H9 (cell line): Measurements from ENCODE around the gene RUNX1. TPM values are rescaled to one million over a fixed set of nuclear protein-coding genes. Genes with fewer than 3 reads are reported as not detected.

Source experiments
- DNase-seq: peaks from one replicate; pipeline ENCODE4 v3.0.0-alpha.2; 2017
- H2AFZ ChIP-seq: one replicate; pipeline ENCODE4 v1.6.1; 2013; ENCODE audit warnings: mild to moderate bottlenecking, low read length, control low read depth, moderate library complexity
- H2AK5ac ChIP-seq: 2 replicates; pipeline ENCODE4 v1.6.1; 2013; ENCODE audit warnings: low read length, control low read depth, mixed read lengths; ENCODE audit not compliant: insufficient read length
- H2BK120ac ChIP-seq: one replicate; pipeline ENCODE4 v1.6.1; 2013; ENCODE audit warnings: low read depth, mild to moderate bottlenecking, low read length, control low read depth, inconsistent platforms; ENCODE audit not compliant: poor library complexity, severe bottlenecking
- H2BK12ac ChIP-seq: 2 replicates; pipeline ENCODE4 v1.6.1; 2013; ENCODE audit warnings: low read length, control low read depth, mixed read lengths, low read depth; ENCODE audit not compliant: insufficient read length
- H2BK15ac ChIP-seq: 2 replicates; pipeline ENCODE4 v1.6.1; 2013; ENCODE audit warnings: low read depth, low read length, control low read depth
- H2BK20ac ChIP-seq: one replicate; pipeline ENCODE4 v1.6.1; 2013; ENCODE audit warnings: low read depth, mild to moderate bottlenecking, low read length, control low read depth, inconsistent platforms; ENCODE audit not compliant: poor library complexity, severe bottlenecking
- H2BK5ac ChIP-seq: 2 replicates; pipeline ENCODE4 v1.6.1; 2013; ENCODE audit warnings: low read length, control low read depth, mixed read lengths; ENCODE audit not compliant: insufficient read length
- H3K14ac ChIP-seq: 2 replicates; pipeline ENCODE4 v1.6.1; 2013; ENCODE audit warnings: low read length, control low read depth; ENCODE audit not compliant: insufficient read depth
- H3K18ac ChIP-seq: 2 replicates; pipeline ENCODE4 v1.6.1; 2013; ENCODE audit warnings: low read depth, mild to moderate bottlenecking, mixed read lengths, low read length, control low read depth; ENCODE audit not compliant: insufficient read length
- H3K23ac ChIP-seq: 2 replicates; pipeline ENCODE4 v1.6.1; 2013; ENCODE audit warnings: low read length, control low read depth, mixed read lengths, low read depth; ENCODE audit not compliant: insufficient read length
- H3K23me2 ChIP-seq: 2 replicates; pipeline ENCODE4 v1.6.1; 2013; ENCODE audit warnings: low read depth, mild to moderate bottlenecking, mixed read lengths, low read length, control low read depth; ENCODE audit not compliant: insufficient read length, poor library complexity, severe bottlenecking
- H3K27ac ChIP-seq: 2 replicates; pipeline ENCODE4 v1.5.1; 2013; ENCODE audit warnings: low read length, control low read depth, mixed read lengths, low read depth; ENCODE audit not compliant: insufficient read length
- H3K27me3 ChIP-seq: 2 replicates; pipeline ENCODE4 v1.6.1; 2013; ENCODE audit warnings: low read length, control low read depth, inconsistent platforms; ENCODE audit not compliant: insufficient read depth
- H3K4ac ChIP-seq: 2 replicates; pipeline ENCODE4 v1.6.1; 2013; ENCODE audit warnings: low read depth, mild to moderate bottlenecking, control low read depth, inconsistent platforms, low read length, moderate library complexity
- H3K4me1 ChIP-seq: 2 replicates; pipeline ENCODE4 v1.6.1; 2013; ENCODE audit warnings: low read length, control low read depth, inconsistent platforms; ENCODE audit not compliant: insufficient read depth
- H3K4me2 ChIP-seq: 2 replicates; pipeline ENCODE4 v1.6.1; 2013; ENCODE audit warnings: low read length, control low read depth, mixed read lengths; ENCODE audit not compliant: insufficient read length, insufficient read depth
- H3K56ac ChIP-seq: 2 replicates; pipeline ENCODE4 v1.6.1; 2013; ENCODE audit warnings: low read depth, mild to moderate bottlenecking, mixed read lengths, low read length, control low read depth; ENCODE audit not compliant: insufficient read length
- H3K79me1 ChIP-seq: 2 replicates; pipeline ENCODE4 v1.6.1; 2013; ENCODE audit warnings: low read depth, mild to moderate bottlenecking, moderate library complexity, low read length, control low read depth, inconsistent platforms; ENCODE audit not compliant: insufficient read depth, poor library complexity, severe bottlenecking
- H3K79me2 ChIP-seq: 2 replicates; pipeline ENCODE4 v1.6.1; 2013; ENCODE audit warnings: low read length, control low read depth, inconsistent platforms; ENCODE audit not compliant: insufficient read depth
- H3K9ac ChIP-seq: 2 replicates; pipeline ENCODE4 v1.6.1; 2013; ENCODE audit warnings: low read length, control low read depth, mixed read lengths; ENCODE audit not compliant: insufficient read length; ENCODE audit errors: extremely low read depth
- H3K9me3 ChIP-seq: one replicate; pipeline ENCODE4 v1.6.1; 2013; ENCODE audit warnings: low read depth, low read length, inconsistent platforms; ENCODE audit not compliant: control insufficient read depth
- H3T11ph ChIP-seq: one replicate; pipeline ENCODE4 v1.6.1; 2013; ENCODE audit warnings: mild to moderate bottlenecking, low read length, control low read depth, inconsistent platforms
- H4K20me1 ChIP-seq: one replicate; pipeline ENCODE4 v1.6.1; 2013; ENCODE audit not compliant: control insufficient read depth, insufficient read length, insufficient read depth
- H4K5ac ChIP-seq: 2 replicates; pipeline ENCODE4 v1.6.1; 2013; ENCODE audit warnings: low read depth, mild to moderate bottlenecking, mixed read lengths, low read length, control low read depth; ENCODE audit not compliant: insufficient read length
- H4K8ac ChIP-seq: replicated peaks from 2 replicates; pipeline ENCODE4 v1.6.1; 2013; ENCODE audit warnings: low read length, control low read depth, mixed read lengths, low read depth; ENCODE audit not compliant: insufficient read length
- H4K91ac ChIP-seq: 2 replicates; pipeline ENCODE4 v1.6.1; 2013; ENCODE audit warnings: low read depth, mild to moderate bottlenecking, moderate library complexity, mixed read lengths, low read length, control low read depth; ENCODE audit not compliant: insufficient read length
- H3K27ac Mint-ChIP-seq, 3 experiments: 2 replicates in 2 of 3; 3 replicates in 1 of 3; pipeline ENCODE4 v1.8.0; 2020 to 2021; ENCODE audit warnings: mixed read lengths in 3 of 3, mild to moderate bottlenecking in 1 of 3, moderate library complexity in 1 of 3
- H3K27me3 Mint-ChIP-seq: 2 replicates; pipeline ENCODE4 v1.8.0; 2021; ENCODE audit warnings: low read depth, mild to moderate bottlenecking, moderate library complexity, mixed read lengths
- H3K36me3 Mint-ChIP-seq, 3 experiments: 2 replicates in 2 of 3; 3 replicates in 1 of 3; pipeline ENCODE4 v1.8.0; 2020 to 2021; ENCODE audit warnings: low read depth in 3 of 3, mixed read lengths in 3 of 3; ENCODE audit not compliant: insufficient read depth in 1 of 3
- H3K4me1 Mint-ChIP-seq, 2 experiments: 2 replicates each; pipeline ENCODE4 v1.8.0; 2020; ENCODE audit warnings: mixed read lengths in 2 of 2
- H3K4me3 Mint-ChIP-seq, 2 experiments: 2 replicates in 1 of 2; 3 replicates in 1 of 2; pipeline ENCODE4 v1.8.0; 2020 to 2021; ENCODE audit warnings: mild to moderate bottlenecking in 2 of 2, mixed read lengths in 2 of 2, moderate library complexity in 1 of 2
- H3K9me3 Mint-ChIP-seq, 2 experiments: 2 replicates in 1 of 2; 3 replicates in 1 of 2; pipeline ENCODE4 v1.8.0; 2020; ENCODE audit warnings: mild to moderate bottlenecking in 2 of 2, mixed read lengths in 2 of 2, moderate library complexity in 1 of 2
- CTCF ChIP-seq: fragments of 200-600 bp; sonication (generic); conservative IDR thresholded peaks from 3 replicates; pipeline ENCODE4 v1.8.0; 2021; ENCODE audit warnings: antibody characterized with exemption, mild to moderate bottlenecking
- WGBS: extraction: QIAGEN DNeasy Blood & Tissue Kit; methylation state at CpG from one replicate; pipeline ENCODE4 v1.1.7; 2013; ENCODE audit warnings: missing lambda C conversion rate, low lambda C conversion rate, mixed read lengths; ENCODE audit not compliant: insufficient read length; ENCODE audit errors: extremely low coverage; 5-methylcytosine and 5-hydroxymethylcytosine counted together
- total RNA-seq: library from RNA; stranded (reverse); gene quantifications from 2 replicates; pipeline ENCODE4 v1.2.1, GENCODE V29; 2021

Gene RUNX1
- total RNA-seq, 1 experiment from 2014 or later = 0.72 TPM

DNA sequence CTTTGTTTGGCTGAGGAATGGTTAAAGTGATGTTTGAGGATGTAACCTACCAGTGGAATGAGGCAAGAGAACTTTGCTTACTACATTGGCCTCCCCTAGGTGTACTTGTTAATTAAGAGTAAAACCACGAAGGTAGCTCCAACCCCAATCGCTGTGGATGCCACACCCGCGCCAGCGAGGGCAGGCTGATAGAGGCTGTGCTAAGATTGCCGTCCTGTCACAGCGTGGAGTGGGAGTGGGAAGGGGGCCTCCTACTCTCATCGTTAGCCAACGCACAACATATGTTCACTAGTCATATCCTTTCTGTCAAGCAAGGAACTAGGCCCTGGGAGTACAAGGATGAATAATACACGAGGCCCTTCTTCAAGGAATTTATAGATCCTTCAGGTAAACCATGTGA lies 99.6 kb downstream of the RUNX1 start:
- Histone ChIP-seq H3K23ac (no peak overlapping the region), H3K4ac (no peak overlapping the region), H3K79me1 (no peaks in the 10 kb centered on the region), H2BK20ac (no peak overlapping the region), H3K14ac (no peak overlapping the region), H4K20me1 (no peaks in the 10 kb centered on the region), H3T11ph (no peak overlapping the region), H2BK15ac (no peak overlapping the region), H3K56ac (no peak overlapping the region), H3K9ac (no peak overlapping the region), H3K27me3 (no peaks in the 10 kb centered on the region), H2AFZ (no peak overlapping the region), H4K5ac (no peak overlapping the region), H3K4me1 (no peaks in the 10 kb centered on the region), H3K79me2 (no peaks in the 10 kb centered on the region), H2AK5ac (no peak overlapping the region), H4K91ac (no peak overlapping the region), H3K23me2 (no peaks in the 10 kb centered on the region), H2BK12ac (no peak overlapping the region), H3K9me3 (no peaks in the 10 kb centered on the region), H4K8ac (no peak overlapping the region), H3K18ac (no peak overlapping the region), H3K27ac (no peak overlapping the region), H3K4me2 (no peak overlapping the region), H2BK120ac (no peak overlapping the region), H2BK5ac (no peak overlapping the region)
- Mint-ChIP-seq H3K4me3 (no peak overlapping the region), H3K9me3 (no peaks in the 10 kb centered on the region), H3K4me1 (peaks cover 5 to 8% of the 10 kb centered on the region in 2 experiments), H3K27me3 (peaks cover 7% of the 10 kb centered on the region), H3K36me3 (no peaks in the 10 kb centered on the region; a peak in 1 of 7 replicates), H3K27ac (no peak overlapping the region)
- no peak for DNase-seq
- no CpG with 5 or more reads among the region's 10 CpGs for WGBS
- no peak for TF ChIP-seq CTCF
